Fibroblast of skin of scalp (primary cell): ENCODE measurements around the gene HLF.
"Not testable (repeated sequence)": the region's sequence is repeated elsewhere in the genome, so short reads cannot be mapped to it uniquely, and the experiment has no call there.

ENCODE experiments used
- DNase-seq: peaks from one replicate; pipeline ENCODE4 v3.0.0-alpha.2; 2013

HLF gene

DNA sequence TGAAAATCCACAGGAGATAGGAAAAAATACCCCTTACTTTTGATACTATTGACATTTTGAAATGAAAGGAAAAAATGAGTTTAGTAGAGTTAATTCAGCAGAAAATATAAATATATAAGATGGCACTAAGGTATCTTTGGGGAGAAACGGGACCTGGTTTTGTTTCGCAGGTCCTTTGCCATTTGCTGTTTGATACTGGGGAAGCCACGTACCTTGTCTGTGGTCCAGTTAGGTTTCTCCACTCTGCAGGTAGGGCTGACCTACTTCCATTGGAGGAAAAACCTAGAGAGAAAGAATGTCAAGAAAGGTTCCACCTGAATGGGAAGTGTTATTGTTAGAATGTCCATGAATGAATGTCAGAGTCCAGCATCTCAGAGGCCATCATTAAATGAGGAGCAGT is 48.1 kb downstream of the HLF start:
- no peak for DNase-seq

GRCh38 chr17:55314061-55314783 is 49.5 kb downstream of the HLF start:
- DNase-seq, result no peak

DNA sequence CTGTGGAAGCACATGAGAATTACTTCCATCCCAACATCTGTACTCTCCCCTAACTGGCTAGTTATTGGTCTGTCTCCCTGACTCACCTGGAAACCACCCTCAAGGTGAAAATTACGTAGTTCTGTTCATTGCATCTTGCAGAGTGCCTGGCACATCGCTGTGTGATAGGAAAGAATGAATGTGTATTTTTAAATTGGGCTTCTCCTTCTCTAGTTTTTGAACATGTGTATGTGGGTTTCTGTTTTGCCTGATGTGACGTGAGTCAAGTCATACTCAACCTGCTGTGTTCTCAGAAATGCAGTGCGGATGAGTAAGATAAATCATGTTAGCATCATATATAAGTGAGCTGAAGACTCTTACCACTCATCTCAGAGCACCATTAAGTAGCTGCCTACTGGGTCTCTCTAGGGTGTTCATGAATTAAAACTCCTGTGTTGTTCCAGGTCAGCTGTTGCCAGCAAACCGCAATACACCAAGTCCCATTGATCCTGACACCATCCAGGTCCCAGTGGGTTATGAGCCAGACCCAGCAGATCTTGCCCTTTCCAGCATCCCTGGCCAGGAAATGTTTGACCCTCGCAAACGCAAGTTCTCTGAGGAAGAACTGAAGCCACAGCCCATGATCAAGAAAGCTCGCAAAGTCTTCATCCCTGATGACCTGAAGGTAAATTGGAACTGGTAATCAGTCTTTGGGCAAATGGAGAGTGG is 50.2 kb downstream of the HLF start:
- no peak for DNase-seq

DNA sequence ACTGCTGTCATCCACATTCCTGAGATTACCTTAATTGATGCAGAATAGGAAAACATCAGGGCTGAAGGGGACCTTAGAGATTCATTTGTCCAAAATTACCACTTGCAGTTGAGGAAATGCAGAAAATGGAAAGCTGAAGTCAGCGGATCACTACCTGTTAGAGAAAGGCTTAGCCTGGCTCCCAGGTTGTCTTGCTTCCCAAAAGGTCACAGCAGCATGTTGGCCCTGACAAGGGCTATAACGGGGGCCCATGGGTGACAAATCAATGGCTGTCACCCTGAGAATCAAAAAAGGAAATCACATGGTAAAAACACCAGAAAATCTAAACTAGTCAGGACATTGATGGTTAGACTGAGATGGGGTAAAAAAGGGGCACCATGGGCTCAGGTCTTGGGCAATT is 51.7 kb downstream of the HLF start:
- DNase-seq, result no peak

- DNase-seq, result no peak
Measured at GRCh38 chr17:55317284-55317683, 52.5 kb downstream of the HLF start.

GRCh38 chr17:55318081-55318480 is 53.3 kb downstream of the HLF start:
- DNase-seq, result no peak

DNA sequence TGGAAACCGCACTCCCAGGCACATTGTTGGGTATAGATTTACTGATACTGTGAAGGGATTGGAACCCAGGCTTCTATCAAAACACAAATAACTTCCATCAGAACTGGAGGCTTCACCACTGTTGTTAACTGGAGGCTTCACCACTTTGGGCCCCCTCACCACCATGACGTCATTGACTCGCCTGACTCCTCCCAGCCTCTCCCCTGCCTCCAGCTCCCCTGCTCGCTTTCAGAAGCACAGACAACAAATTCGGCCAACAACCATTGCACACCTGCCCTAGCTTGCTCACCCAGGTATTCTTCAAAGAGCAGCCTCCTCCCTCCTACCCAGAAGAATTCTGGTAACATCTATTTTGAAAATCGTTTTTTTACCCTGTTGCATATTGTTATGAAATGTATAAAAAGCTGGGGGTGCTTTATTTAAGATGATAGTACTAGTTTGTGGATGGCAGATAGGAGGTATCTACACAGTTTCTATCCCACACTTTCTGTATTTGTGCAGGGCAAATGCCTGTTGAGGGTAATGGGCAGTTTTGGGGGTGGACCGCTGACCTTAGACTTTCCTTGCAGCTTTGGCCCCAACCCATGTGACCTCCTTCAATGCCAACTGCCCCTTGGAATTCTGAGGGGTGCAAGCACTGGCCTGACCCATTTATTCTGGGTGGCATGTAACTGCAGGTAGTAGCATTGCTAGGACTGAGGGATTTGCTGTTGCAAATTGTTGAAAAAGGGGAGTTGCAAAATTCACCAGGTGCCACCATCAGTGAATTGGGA is 54.1 kb downstream of the HLF start:
- DNase-seq, result no peak

- no peak for DNase-seq
Measured at GRCh38 chr17:55319933-55320593, 55.3 kb downstream of the HLF start.

GRCh38 chr17:55320594-55321426 is 56.0 kb downstream of the HLF start:
- DNase-seq, result no peak

- DNase-seq, result no peak
Measured at GRCh38 chr17:55321427-55322060, 56.8 kb downstream of the HLF start.

GRCh38 chr17:55322453-55322985 is 57.8 kb downstream of the HLF start:
- peak; percentile 1 for DNase-seq

- DNase-seq, result no peak
Measured at GRCh38 chr17:55323518-55324295, 58.9 kb downstream of the HLF start.

- DNase-seq, result no peak
Measured at GRCh38 chr17:55324296-55324978, 59.7 kb downstream of the HLF start.

DNA sequence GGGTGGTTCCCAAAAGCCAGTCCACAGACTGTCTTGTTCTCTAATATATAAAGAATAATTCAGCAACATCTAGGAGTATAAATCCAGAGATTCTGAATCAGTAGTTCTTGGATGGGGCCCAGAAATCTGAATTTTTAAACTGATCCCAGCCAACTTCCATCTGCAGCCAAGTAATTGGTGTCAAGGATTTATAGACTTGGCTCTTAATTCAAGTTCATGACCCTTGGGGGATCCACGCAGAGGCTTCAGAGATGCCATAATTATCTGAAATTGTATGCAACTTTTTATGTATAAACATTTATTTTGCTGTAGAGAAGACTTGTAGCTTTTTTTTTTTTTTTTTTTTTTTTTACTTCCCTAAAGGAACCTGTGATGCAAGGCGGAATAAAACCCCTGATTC is 60.6 kb downstream of the HLF start:
- no peak for DNase-seq

GRCh38 chr17:55326030-55326429 is 61.3 kb downstream of the HLF start:
- no peak for DNase-seq

GRCh38 chr17:55327225-55328088 is 62.7 kb downstream of the HLF start:
- no peak for DNase-seq

- DNase-seq, result not testable (repeated sequence)
Measured at GRCh38 chr17:55328514-55328913, 63.8 kb downstream of the HLF start.

DNA sequence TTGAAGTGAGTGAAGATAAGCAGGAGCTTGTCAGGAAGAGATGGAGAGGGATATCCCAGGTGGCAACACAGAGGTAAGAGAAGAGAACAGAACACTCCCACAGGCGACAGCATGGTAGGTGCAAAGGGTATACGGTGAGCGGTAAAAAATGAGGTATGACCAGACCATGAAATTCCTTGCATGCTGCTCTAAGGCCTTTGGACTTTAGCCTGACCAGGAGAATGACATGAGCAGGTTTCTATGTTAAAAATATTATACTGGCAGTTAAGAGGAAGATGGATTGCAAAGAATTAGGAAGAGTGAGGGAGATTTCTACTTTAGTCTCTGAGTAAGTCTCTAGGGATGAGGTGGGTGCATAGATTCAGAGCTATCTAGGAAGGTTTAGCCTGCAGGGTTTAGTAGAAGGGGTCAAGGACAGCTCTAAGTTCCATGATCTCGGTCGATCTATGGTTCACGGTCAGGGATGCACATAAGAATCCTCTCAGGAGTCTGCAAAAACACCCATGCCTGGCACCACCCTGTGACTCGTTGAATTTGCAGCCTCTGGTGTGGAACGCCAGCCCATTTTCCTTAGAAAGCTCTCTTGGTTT is 65.7 kb downstream of the HLF start:
- DNase-seq, result no peak
